T-cell (primary cell): ENCODE data around the gene C15orf39. TPM values are rescaled to one million over a fixed set of nuclear protein-coding genes. Genes with fewer than 3 reads are reported as not detected.

Experiments
- ATAC-seq, 4 experiments: fragments of 200-7000 bp in 3 of 4; fragments of 150-1000 bp in 1 of 4; cut with Tn5 transposase; replicated peaks in 1 of 4; 1 replicate in 3 of 4; 2 replicates in 1 of 4; pipeline ENCODE4 v1.10.0; 2021; ENCODE audit warnings: moderate library complexity in 3 of 4, mild to moderate bottlenecking in 2 of 4, moderate number of reproducible peaks in 1 of 4
- CTCF ChIA-PET, 2 donors: fragments of 300-600 bp; sonication (Branson Sonifier 250); formaldehyde crosslinking; loops; one replicate each; lab custom pipeline; 2022; ENCODE audit warnings: antibody characterized with exemption in 2 of 2; lab: Charles Lee
- POLR2A ChIA-PET, 2 donors: fragments of 300-600 bp; sonication (Branson Sonifier 250); formaldehyde crosslinking; loops; one replicate each; lab custom pipeline; 2022; ENCODE audit warnings: antibody characterized with exemption in 2 of 2; lab: Charles Lee
- DNase-seq, 35 experiments: peaks; one replicate each; pipeline versions ENCODE4 v3.0.0 to v3.0.0-alpha.2; 2013 to 2023
- H3K27ac ChIP-seq: one replicate; pipeline ENCODE4 v1.5.1; 2013; ENCODE audit warnings: low read length
- H3K27me3 ChIP-seq, 2 experiments: replicated peaks in 1 of 2; 1 replicate in 1 of 2; 2 replicates in 1 of 2; pipeline versions ENCODE4 v1.6.1 to v1.7.0; 2013; ENCODE audit warnings: low read length in 1 of 2, mixed read lengths in 1 of 2; ENCODE audit not compliant: control insufficient read depth in 2 of 2, insufficient read depth in 2 of 2; ENCODE audit errors: extremely low read depth in 1 of 2
- H3K36me3 ChIP-seq, 2 donors: 1 replicate in 1 of 2; 2 replicates in 1 of 2; pipeline versions ENCODE4 v1.6.1 to v1.7.0; 2013; ENCODE audit warnings: low read length in 1 of 2; ENCODE audit not compliant: control insufficient read depth in 2 of 2, insufficient read depth in 1 of 2; ENCODE audit errors: extremely low read depth in 1 of 2
- H3K4me1 ChIP-seq, 2 experiments: 1 replicate in 1 of 2; 2 replicates in 1 of 2; pipeline versions ENCODE4 v1.6.1 to v1.7.0; 2013; ENCODE audit warnings: low read length in 2 of 2, mixed read lengths in 1 of 2; ENCODE audit not compliant: insufficient read depth in 2 of 2, control insufficient read depth in 1 of 2; ENCODE audit errors: extremely low read depth in 1 of 2
- H3K4me3 ChIP-seq, 2 donors: 1 replicate in 1 of 2; 2 replicates in 1 of 2; pipeline versions ENCODE4 v1.5.1 to v1.7.0; 2013; ENCODE audit warnings: mild to moderate bottlenecking in 2 of 2, low read length in 1 of 2, moderate library complexity in 1 of 2; ENCODE audit not compliant: control insufficient read depth in 1 of 2; ENCODE audit errors: extremely low read depth in 1 of 2
- H3K9me3 ChIP-seq: 2 replicates; pipeline ENCODE4 v1.7.0; 2013
- H3K27ac Mint-ChIP-seq, 2 donors: one replicate each; pipeline ENCODE4 v1.8.0; 2020 to 2021; ENCODE audit warnings: mild to moderate bottlenecking in 2 of 2, mixed read lengths in 2 of 2
- H3K27me3 Mint-ChIP-seq, 2 donors: one replicate each; pipeline ENCODE4 v1.8.0; 2021 to 2022; ENCODE audit warnings: mixed read lengths in 2 of 2
- H3K36me3 Mint-ChIP-seq: one replicate; pipeline ENCODE4 v1.8.0; 2021; ENCODE audit warnings: mixed read lengths
- H3K4me1 Mint-ChIP-seq, 3 donors: one replicate each; pipeline ENCODE4 v1.8.0; 2020 to 2022; ENCODE audit warnings: mixed read lengths in 3 of 3, mild to moderate bottlenecking in 1 of 3
- H3K4me3 Mint-ChIP-seq, 3 donors: one replicate each; pipeline ENCODE4 v1.8.0; 2020 to 2022; ENCODE audit warnings: mild to moderate bottlenecking in 3 of 3, mixed read lengths in 3 of 3, moderate library complexity in 3 of 3
- H3K9me3 Mint-ChIP-seq, 3 donors: one replicate each; pipeline ENCODE4 v1.8.0; 2020 to 2022; ENCODE audit warnings: mixed read lengths in 3 of 3
- WGBS: methylation state at CpG from one replicate; pipeline ENCODE4 v1.1.5; 2013; ENCODE audit warnings: missing lambda C conversion rate; ENCODE audit not compliant: insufficient coverage; 5-methylcytosine and 5-hydroxymethylcytosine counted together
- total RNA-seq, 35 experiments: library from RNA in 6 of 35; stranded (reverse) in 6 of 35; fragments of 120-200 nt in 1 of 35; gene quantifications; one replicate each; pipeline versions ENCODE4 v1.2.1 to v1.2.4 and lab custom pipeline; 2013 to 2026

Gene C15orf39
- total RNA-seq, 5 donors from 2014 or later (not counting 1 experiment from before 2014, with no cell fraction given) = 25.2 to 40.3 (median 37.8) TPM

DNA sequence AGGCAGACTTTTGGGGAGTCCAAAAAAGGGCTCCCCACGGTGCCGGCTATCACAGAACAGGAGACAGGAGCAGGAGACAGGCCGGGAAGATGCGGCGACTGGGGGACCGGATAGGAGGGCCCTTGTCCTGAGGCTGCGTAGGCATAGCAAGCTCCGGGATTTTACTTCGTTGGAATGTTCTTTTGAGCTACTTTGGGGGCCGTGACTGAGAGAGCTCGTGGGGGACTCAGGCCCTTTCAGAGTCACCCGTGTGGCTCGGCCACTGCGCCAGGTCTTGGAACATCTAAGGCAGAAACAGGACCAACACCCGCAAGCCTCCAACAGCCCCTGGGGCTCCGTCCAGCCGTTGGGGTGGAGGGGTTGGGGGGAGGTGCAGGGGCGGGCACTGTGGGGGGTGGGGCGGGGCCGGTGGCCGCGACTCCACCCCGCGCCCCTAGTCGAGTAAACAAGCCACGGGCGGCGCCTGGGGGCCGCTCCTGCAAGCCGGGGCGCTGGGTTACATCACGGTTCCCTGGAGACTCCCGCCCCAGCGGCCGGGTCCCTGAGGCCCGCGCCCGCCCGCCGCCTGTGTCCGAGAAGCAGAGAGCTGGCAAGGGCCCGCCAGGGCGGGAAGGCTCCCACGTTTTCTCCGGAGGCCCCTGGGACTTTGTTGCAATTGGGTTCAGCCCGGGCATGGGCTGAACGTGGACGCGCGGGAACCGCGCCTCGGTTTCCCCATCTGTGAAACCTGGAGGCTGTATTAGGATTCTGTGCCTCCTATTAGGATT lies 23.3 kb upstream of the C15orf39 start:
- Histone ChIP-seq H3K27ac (no peak overlapping the region), H3K27me3 (peaks cover 0 to 28% of the 10 kb centered on the region in 2 experiments), H3K4me1 (peaks cover 0 to 7% of the 10 kb centered on the region in 2 experiments), H3K4me3 (peak overlapping the region; percentile 15 to 73), H3K36me3 (no peaks in the 10 kb centered on the region), H3K9me3 (no peaks in the 10 kb centered on the region)
- ChIA-PET CTCF (interaction anchor here in 1 of 2 donors (0.5 kb wide), 1 partner anchor 30 kb away, joined by 4 read pairs; no protein-coding TSS in a partner anchor), POLR2A (no interaction called here)
- DNase-seq (no peak), ATAC-seq (peak; percentile 43 to 64 (median 56))
- Mint-ChIP-seq H3K27me3 (peaks cover 42% of the 10 kb centered on the region in 2 donors), H3K4me3 (peak overlapping the region in 2 of 3 donors; percentile 34 to 51), H3K4me1 (peaks cover 6 to 10% (median 7%) of the 10 kb centered on the region in 3 donors), H3K27ac (no peak overlapping the region), H3K36me3 (no peaks in the 10 kb centered on the region), H3K9me3 (no peaks in the 10 kb centered on the region)
- WGBS = 21% methylated on average over 43 of the region's 53 CpGs

DNA sequence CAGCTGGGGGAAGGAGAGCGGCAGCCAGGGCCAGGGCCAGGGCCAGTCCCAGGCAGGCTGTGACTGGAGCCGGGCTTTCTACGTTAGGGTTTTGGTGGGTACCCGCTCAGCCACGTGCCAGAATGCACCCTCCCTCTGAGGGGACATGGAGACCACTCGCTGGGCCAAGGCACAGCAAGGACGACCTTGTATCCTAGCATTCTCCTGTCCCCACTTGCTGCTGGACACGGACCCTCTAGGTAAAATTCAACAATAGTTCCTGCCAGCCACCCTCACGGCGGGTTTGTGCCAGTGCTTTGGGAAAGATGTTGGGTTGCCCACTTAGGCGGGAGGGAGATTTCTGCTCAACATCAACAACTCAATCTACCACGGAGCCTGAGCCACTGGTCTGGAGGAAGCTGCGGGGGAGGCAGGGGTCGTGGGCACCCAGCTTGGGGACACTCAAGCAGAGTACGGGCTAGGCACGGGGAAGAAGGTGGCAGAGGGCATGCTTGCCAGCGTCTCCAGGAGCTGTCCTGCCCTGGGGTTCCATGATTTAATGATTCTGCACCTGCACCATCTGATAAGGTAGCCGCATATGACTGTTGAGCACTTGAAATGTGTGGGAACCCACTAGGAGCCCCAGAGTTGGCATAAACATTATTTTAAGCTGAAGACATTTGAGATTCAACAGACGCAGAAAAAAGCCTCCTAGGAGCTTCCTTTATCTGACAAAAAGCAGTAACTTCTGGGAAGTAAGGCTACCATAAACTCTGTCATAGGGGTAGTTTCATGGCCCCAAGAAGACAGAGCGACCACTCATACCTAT lies 22.5 kb upstream of the C15orf39 start:
- Mint-ChIP-seq H3K27ac (no peak overlapping the region), H3K27me3 (peaks cover 42% of the 10 kb centered on the region in 2 donors), H3K36me3 (no peaks in the 10 kb centered on the region), H3K9me3 (no peaks in the 10 kb centered on the region), H3K4me3 (peak overlapping the region in 1 of 3 donors; percentile 32), H3K4me1 (peaks cover 6 to 10% (median 7%) of the 10 kb centered on the region in 3 donors)
- peak in 1 of 4 experiments; percentile 21 for ATAC-seq
- CTCF ChIA-PET = interaction anchor here in 1 of 2 donors (0.5 kb wide), 2 partner anchors 31 to 67 kb away, joined by 4 to 6 read pairs; no protein-coding TSS in a partner anchor
- 26% methylated on average over 11 of the region's 20 CpGs for WGBS
- H3K36me3 ChIP-seq = no peaks in the 10 kb centered on the region
- peak overlapping the region; percentile 15 to 73 for H3K4me3 ChIP-seq
- H3K27me3 ChIP-seq = peaks cover 0 to 28% of the 10 kb centered on the region in 2 experiments
- H3K9me3 ChIP-seq = no peaks in the 10 kb centered on the region
- POLR2A ChIA-PET = interaction anchor here in 1 of 2 donors (0.6 kb wide), 1 partner anchor 129 kb away, joined by 4 read pairs; no protein-coding TSS in a partner anchor
- no peak for DNase-seq
- H3K4me1 ChIP-seq = peaks cover 0 to 7% of the 10 kb centered on the region in 2 experiments
- no peak overlapping the region for H3K27ac ChIP-seq

DNA sequence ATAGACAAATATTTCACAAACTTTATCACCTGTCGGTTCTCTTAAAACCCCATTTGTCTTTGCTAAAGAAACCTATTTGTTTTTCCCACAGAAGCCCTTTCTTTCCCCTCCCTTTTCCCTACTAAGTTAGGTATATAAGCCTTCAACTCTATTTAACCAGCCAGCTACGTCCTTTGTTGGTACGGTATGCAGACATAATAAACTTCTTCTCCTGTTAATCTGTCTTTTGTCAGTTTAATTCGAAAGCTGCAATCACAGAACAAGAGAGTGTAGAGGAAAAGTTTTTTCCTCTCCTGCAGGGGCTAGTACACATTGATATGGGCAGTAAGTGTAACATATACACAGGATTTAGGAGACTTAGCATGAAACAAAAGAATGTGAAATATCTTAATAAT lies 21.9 kb upstream of the C15orf39 start:
- Mint-ChIP-seq H3K4me3 (no peak overlapping the region), H3K27me3 (peaks cover 42% of the 10 kb centered on the region in 2 donors)
- DNase-seq = no peak

DNA sequence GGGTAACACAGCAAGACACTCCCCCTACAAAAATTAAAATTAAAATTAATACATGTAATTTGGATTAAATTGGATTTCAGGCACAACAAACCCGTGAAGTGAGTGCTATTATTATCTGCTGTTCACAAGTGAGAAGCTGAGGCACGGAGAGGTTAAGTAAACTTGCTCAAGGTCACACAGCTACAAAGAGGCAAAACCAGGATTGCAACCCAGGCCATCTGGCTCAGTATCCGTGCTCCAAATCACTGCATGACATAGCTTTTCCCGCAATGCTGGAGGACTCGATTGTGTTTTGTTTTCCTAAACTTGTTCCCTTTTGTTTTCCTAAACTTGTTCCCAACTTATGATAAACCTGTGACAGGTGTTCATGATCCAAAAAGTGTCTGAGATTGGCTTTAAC lies 19.9 kb upstream of the C15orf39 start:
- Histone ChIP-seq H3K27ac (no peak overlapping the region), H3K4me1 (peaks cover 0 to 7% of the 10 kb centered on the region in 2 experiments), H3K27me3 (peaks cover 0 to 37% of the 10 kb centered on the region in 2 experiments), H3K4me3 (no peak overlapping the region), H3K9me3 (no peaks in the 10 kb centered on the region), H3K36me3 (no peaks in the 10 kb centered on the region)
- no peak overlapping the region for H3K4me3 Mint-ChIP-seq
- WGBS = 98% methylated on average over 4 of the region's 5 CpGs
- H3K27me3 Mint-ChIP-seq = peaks cover 40 to 42% of the 10 kb centered on the region in 2 donors
- H3K4me1 Mint-ChIP-seq = peaks cover 7 to 12% (median 10%) of the 10 kb centered on the region in 3 donors
- no peaks in the 10 kb centered on the region for H3K36me3 Mint-ChIP-seq
- ChIA-PET CTCF (no interaction called here), POLR2A (no interaction called here)
- H3K9me3 Mint-ChIP-seq = no peaks in the 10 kb centered on the region
- no peak overlapping the region for H3K27ac Mint-ChIP-seq
- ATAC-seq (no peak), DNase-seq (no peak)

More for the DNA sequence above, 21.9 kb upstream of the C15orf39 start:
- no peak overlapping the region for H3K27ac Mint-ChIP-seq
- no peaks in the 10 kb centered on the region for H3K36me3 Mint-ChIP-seq
- H3K4me1 ChIP-seq = peaks cover 0 to 7% of the 10 kb centered on the region in 2 experiments
- H3K4me1 Mint-ChIP-seq = peaks cover 6 to 10% (median 7%) of the 10 kb centered on the region in 3 donors
- no peaks in the 10 kb centered on the region for H3K9me3 ChIP-seq
- H3K27ac ChIP-seq = no peak overlapping the region
- POLR2A ChIA-PET = no interaction called here
- H3K27me3 ChIP-seq = peaks cover 0 to 28% of the 10 kb centered on the region in 2 experiments
- CTCF ChIA-PET = interaction anchor here in 1 of 2 donors (0.5 kb wide), 1 partner anchor 68 kb away, joined by 6 read pairs; no protein-coding TSS in a partner anchor
- no peak overlapping the region for H3K4me3 ChIP-seq
- no peaks in the 10 kb centered on the region for H3K36me3 ChIP-seq
- H3K9me3 Mint-ChIP-seq = no peaks in the 10 kb centered on the region
- 75% methylated on average over 1 of the region's 4 CpGs for WGBS
- ATAC-seq = no peak

DNA sequence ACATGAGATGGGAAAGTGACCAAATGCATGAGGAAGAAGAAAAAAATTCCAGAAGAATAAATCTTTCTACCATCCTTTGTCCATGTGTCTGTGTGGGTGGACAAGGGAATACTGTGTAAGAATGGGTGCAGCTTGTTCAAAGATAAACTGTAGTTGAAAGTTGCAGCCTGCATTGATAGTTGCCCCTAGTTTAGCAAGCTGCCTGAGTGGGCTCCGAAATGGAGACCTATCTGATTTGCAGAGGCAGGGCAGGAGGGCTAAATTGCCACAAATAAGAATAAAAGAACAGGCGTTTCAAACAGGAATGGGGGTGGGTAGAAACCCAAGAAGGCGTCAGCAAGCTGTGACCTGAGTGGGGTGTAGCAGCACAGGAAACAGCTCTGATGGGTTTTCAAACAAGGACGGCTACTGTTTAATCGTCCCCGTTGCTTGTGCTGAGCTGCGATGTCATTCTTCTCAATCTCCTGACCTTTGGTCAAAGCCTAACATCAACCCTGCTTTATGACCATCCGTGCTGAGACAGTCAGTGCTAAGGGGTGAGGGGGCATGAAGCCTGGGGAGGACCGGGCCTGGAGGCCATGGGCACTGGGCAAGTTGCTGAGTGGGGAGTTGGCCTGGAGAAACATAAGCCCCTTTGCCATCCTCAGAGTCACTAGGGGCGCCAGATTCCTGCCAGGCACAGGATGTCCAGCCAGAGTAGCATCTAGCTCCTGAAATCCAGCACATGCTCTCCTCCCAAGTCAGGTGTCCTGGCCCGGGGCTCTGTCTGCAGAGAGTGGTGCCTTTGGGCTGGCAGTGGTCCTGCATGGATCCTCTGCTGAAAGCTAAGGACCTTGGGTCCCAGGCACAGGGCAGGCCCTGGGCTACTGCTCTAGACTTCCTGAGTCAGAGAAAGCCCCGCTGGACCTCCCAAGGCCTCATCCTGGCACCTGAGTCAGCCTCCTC lies 19.2 kb upstream of the C15orf39 start:
- Mint-ChIP-seq H3K27me3 (peaks cover 37 to 38% of the 10 kb centered on the region in 2 donors), H3K9me3 (no peaks in the 10 kb centered on the region), H3K27ac (no peak overlapping the region), H3K36me3 (no peaks in the 10 kb centered on the region), H3K4me1 (peaks cover 7 to 12% (median 10%) of the 10 kb centered on the region in 3 donors), H3K4me3 (no peak overlapping the region)
- Histone ChIP-seq H3K4me3 (no peak overlapping the region), H3K36me3 (no peaks in the 10 kb centered on the region), H3K27ac (no peak overlapping the region), H3K4me1 (peaks cover 0 to 7% of the 10 kb centered on the region in 2 experiments), H3K9me3 (no peaks in the 10 kb centered on the region), H3K27me3 (peaks cover 0 to 37% of the 10 kb centered on the region in 2 experiments)
- no peak for DNase-seq
- WGBS = 30% methylated on average over 8 of the region's 12 CpGs
- no peak for ATAC-seq
- POLR2A ChIA-PET = no interaction called here
- CTCF ChIA-PET = no interaction called here
